Glutamatergic neuron (in vitro differentiated cells): ENCODE results near the gene TMEM256. TPM values are rescaled to one million over a fixed set of nuclear protein-coding genes. Genes with fewer than 3 reads are reported as not detected.

Experiments
- DNase-seq: peaks from one replicate; pipeline ENCODE4 v3.0.0; 2022
- H3K27ac Mint-ChIP-seq: one replicate; pipeline ENCODE4 v1.8.0; 2020; ENCODE audit warnings: mild to moderate bottlenecking, mixed read lengths, inconsistent platforms; ENCODE audit not compliant: unreplicated experiment
- H3K27me3 Mint-ChIP-seq: one replicate; pipeline ENCODE4 v1.8.0; 2020; ENCODE audit warnings: mild to moderate bottlenecking, moderate library complexity, mixed read lengths, inconsistent platforms; ENCODE audit not compliant: unreplicated experiment
- H3K36me3 Mint-ChIP-seq: one replicate; pipeline ENCODE4 v1.8.0; 2020; ENCODE audit warnings: mild to moderate bottlenecking, mixed read lengths, inconsistent platforms; ENCODE audit not compliant: unreplicated experiment
- H3K4me1 Mint-ChIP-seq: one replicate; pipeline ENCODE4 v1.8.0; 2020; ENCODE audit warnings: mild to moderate bottlenecking, low read depth, mixed read lengths, inconsistent platforms; ENCODE audit not compliant: unreplicated experiment
- H3K4me3 Mint-ChIP-seq: one replicate; pipeline ENCODE4 v1.8.0; 2020; ENCODE audit warnings: mild to moderate bottlenecking, mixed read lengths, inconsistent platforms; ENCODE audit not compliant: unreplicated experiment
- H3K9me3 Mint-ChIP-seq: one replicate; pipeline ENCODE4 v1.8.0; 2020; ENCODE audit warnings: mild to moderate bottlenecking, moderate library complexity, mixed read lengths, inconsistent platforms; ENCODE audit not compliant: unreplicated experiment
- long read RNA-seq: library from polyadenylated mRNA; unstranded; transcript quantifications from one replicate; pipeline ENCODE4 v2.0.0, GENCODE V29; 2020; ENCODE audit not compliant: unreplicated experiment
- total RNA-seq: library from RNA; stranded (reverse); fragmentation: NEBNext Ultra II Directional; extraction: Animal tissue kit (Norgen Biotek cat#: 25700); gene quantifications from one replicate; pipeline ENCODE4 v1.2.1, GENCODE V29; 2021; ENCODE audit not compliant: unreplicated experiment
- TF ChIP-seq, protein P1 (sequence below): fragments of 200-600 bp; sonication (generic); IDR thresholded peaks from one replicate; pipeline ENCODE4 v1.5.0; 2021; ENCODE audit not compliant: partially characterized antibody, unreplicated experiment

The TMEM256 gene
- total RNA-seq, result 51.6 TPM
- long read RNA-seq, transcript TMEM256-201 (4 exons, 486 nt), result major isoform, 35 of 40 reads
- long read RNA-seq, partial matches to known transcripts, result 2 of 40 reads
- long read RNA-seq, other reads (novel, unspliced or antisense), result 3 of 40 reads

DNA sequence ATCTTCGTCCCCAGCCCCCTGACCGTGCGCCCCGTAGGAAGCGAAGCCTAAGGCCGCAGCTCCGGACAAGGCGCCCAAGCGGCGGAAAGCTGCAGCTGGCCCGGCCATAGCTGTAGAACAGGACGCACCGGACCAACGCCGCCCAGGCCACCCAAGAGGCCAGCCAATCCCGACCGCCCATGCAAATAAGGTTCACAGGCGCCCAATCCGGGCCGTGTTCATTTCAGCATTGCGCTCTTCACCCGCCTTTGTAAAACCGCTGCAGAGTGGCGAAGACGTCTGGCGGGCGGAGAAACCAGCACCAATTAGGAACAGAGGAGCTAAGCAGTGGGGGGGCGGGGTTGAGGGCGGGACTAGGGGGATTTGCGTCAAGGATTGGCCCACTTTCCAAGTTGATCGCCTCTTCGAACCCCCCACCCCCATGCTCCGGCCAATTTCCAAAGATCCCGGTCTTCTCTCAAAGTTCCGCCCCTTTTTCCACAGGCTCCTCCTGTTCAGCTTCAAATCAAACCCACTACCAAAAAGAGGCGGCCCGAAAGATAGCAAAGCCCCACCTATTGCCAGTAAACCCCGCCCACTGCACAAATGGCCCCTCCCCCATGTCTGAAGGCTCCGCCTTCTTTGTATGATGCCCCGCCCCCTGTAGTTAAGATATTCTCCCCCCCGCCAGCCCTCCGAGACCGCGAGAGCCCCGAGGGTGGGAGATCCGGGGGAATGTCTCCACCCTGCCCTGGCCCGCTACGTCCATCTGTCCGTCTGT is at the start of gene TMEM256:
TSS of gene TMEM256 (minus strand) at position 121 of the 760 bp plus-strand sequence. CDS start at position 108, 13 bp downstream.
- H3K36me3 Mint-ChIP-seq, result peaks cover 3% of the 10 kb centered on the region
- DNase-seq, result peak; percentile 96
- peak within 1 kb of the TSS; percentile 85 for H3K4me3 Mint-ChIP-seq
- peaks cover 10% of the 10 kb centered on the region for H3K9me3 Mint-ChIP-seq
- peaks cover 10% of the 10 kb centered on the region for H3K4me1 Mint-ChIP-seq
- TF ChIP-seq, protein P1, sequence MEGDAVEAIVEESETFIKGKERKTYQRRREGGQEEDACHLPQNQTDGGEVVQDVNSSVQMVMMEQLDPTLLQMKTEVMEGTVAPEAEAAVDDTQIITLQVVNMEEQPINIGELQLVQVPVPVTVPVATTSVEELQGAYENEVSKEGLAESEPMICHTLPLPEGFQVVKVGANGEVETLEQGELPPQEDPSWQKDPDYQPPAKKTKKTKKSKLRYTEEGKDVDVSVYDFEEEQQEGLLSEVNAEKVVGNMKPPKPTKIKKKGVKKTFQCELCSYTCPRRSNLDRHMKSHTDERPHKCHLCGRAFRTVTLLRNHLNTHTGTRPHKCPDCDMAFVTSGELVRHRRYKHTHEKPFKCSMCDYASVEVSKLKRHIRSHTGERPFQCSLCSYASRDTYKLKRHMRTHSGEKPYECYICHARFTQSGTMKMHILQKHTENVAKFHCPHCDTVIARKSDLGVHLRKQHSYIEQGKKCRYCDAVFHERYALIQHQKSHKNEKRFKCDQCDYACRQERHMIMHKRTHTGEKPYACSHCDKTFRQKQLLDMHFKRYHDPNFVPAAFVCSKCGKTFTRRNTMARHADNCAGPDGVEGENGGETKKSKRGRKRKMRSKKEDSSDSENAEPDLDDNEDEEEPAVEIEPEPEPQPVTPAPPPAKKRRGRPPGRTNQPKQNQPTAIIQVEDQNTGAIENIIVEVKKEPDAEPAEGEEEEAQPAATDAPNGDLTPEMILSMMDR, result no peak
- peaks cover 10% of the 10 kb centered on the region for H3K27me3 Mint-ChIP-seq
- peak within 1 kb of the TSS; percentile 92 for H3K27ac Mint-ChIP-seq

DNA sequence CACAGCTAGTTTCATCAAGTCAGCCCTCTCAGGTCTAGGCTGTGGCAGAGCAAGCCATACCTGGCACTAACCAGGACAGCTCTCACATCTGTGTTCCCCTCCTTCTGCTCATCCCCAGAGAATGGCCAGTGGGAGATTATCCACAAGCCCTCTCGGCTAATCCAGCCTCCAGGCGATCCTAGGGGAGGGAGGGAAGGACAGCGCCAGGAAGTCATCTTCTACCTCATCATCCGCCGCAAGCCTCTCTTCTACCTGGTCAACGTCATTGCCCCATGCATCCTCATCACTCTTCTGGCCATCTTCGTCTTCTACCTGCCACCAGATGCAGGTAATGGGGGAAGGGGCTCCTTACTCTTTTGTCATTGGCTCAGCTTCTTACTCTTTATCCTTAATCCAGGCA is 44.6 kb upstream of the TMEM256 start:
- TF ChIP-seq, protein P1, result no peak
- peaks cover 5% of the 10 kb centered on the region for H3K36me3 Mint-ChIP-seq
- H3K4me3 Mint-ChIP-seq, result peak overlapping the region; percentile 4

DNA sequence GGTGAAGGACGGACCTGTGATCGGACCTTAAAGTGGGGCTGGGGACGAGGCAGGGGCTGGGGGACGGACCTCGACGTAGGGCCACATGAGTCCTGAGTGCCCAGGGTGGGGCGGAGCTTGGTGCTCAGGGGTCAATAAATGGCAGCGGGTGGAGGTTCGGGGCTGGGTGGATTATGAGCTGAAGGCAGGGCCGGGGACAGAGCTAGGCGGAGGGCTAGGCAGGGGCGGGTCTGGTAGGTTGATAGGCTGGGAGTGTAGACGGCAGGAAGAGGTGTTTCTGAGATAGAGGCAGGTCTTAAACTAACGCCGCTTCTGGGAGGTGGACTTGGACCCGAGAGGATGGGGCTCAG is 41.7 kb upstream of the TMEM256 start:
- Mint-ChIP-seq H3K36me3 (peaks cover 5% of the 10 kb centered on the region), H3K4me1 (peaks cover 4% of the 10 kb centered on the region), H3K27me3 (peaks cover 20% of the 10 kb centered on the region), H3K27ac (no peak overlapping the region), H3K4me3 (peak overlapping the region; percentile 85), H3K9me3 (peaks cover 15% of the 10 kb centered on the region)
- peak; percentile 34 for DNase-seq
- TF ChIP-seq, protein P1, result no peak

More for the DNA sequence above, 44.6 kb upstream of the TMEM256 start:
- Mint-ChIP-seq H3K27me3 (peaks cover 19% of the 10 kb centered on the region), H3K9me3 (peaks cover 14% of the 10 kb centered on the region), H3K27ac (no peak overlapping the region), H3K4me1 (no peaks in the 10 kb centered on the region)
- DNase-seq, result no peak

DNA sequence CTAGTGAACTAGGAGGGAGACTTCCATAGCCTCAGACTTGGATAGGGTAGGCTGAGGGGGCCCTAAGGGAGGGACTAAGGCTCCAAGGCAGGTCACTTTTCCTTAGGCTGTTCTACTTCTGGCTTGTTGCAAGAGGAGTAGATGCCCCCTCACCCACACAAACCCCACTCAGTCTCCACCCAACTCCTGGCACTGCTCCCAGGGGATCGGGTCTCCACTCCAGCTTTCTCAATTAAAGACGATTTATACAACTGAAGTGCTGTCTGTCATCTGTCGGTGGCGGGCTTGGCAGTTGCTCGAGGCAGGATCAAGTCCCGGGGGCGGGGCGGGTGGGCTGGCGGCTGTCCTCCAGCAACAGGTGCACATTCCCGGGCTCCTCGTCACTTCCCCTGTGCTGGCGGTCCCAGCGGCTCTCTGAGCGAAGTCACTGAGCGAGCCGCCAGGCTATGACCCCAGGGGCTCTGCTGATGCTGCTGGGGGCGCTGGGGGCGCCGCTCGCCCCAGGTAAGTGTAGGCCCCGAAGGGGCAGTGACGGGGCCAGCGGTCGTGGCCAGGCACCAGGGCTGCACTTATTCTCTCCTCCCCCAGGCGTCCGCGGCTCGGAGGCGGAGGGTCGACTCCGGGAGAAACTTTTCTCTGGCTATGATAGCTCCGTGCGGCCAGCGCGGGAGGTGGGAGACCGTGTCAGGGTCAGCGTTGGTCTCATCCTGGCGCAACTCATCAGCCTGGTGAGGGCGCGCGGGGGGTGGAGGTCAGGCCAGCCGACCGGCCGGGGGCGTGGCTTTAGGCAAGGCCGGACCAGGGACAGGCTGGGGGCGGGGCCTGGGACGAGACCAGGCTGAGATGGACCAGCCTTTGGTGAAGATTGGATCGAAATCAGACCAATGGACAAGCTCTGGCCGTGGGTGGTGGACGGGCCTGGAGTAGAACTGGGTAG is 41.1 kb upstream of the TMEM256 start, which contains the start of gene CHRNB1:
TSS of gene CHRNB1 (plus strand) at position 380 of the 937 bp plus-strand sequence. CDS start at position 447, 67 bp downstream.
- peaks cover 20% of the 10 kb centered on the region for H3K27me3 Mint-ChIP-seq
- TF ChIP-seq, protein P1, result no peak
- H3K4me1 Mint-ChIP-seq, result peaks cover 4% of the 10 kb centered on the region
- DNase-seq, result peak; percentile 84
- peaks cover 5% of the 10 kb centered on the region for H3K36me3 Mint-ChIP-seq
- H3K9me3 Mint-ChIP-seq, result peaks cover 15% of the 10 kb centered on the region
- H3K27ac Mint-ChIP-seq, result no peak within 1 kb of the TSS
- H3K4me3 Mint-ChIP-seq, result peak within 1 kb of the TSS; percentile 85
